Upper lobe of left lung (tissue), 6 donors: ENCODE measurements around the gene SGSH. TPM values are rescaled to one million over a fixed set of nuclear protein-coding genes. Genes with fewer than 3 reads are reported as not detected.
A peak's percentile ranks its signal among the peaks of the same experiment; 100 is the strongest.

ENCODE experiments used
- ATAC-seq, 2 donors: fragments of 200-7000 bp; cut with Tn5 transposase; one replicate each; pipeline ENCODE4 v1.9.1; 2022; ENCODE audit warnings: mild to moderate bottlenecking in 2 of 2, moderate library complexity in 2 of 2; ENCODE audit not compliant: low FRiP score in 2 of 2
- DNase-seq, 2 donors: peaks; one replicate each; pipeline ENCODE4 v3.0.0-alpha.2; 2019 to 2020
- H3K27ac ChIP-seq, 4 donors: fragments of 200-600 bp; sonication (generic); one replicate each; pipeline ENCODE4 v1.5.1; 2016 to 2019
- H3K27me3 ChIP-seq, 4 donors: fragments of 200-600 bp; sonication (generic); one replicate each; pipeline ENCODE4 v1.5.1; 2017 to 2019
- H3K36me3 ChIP-seq, 4 donors: fragments of 200-600 bp; sonication (generic); one replicate each; pipeline ENCODE4 v1.5.1; 2016 to 2019
- H3K4me1 ChIP-seq, 4 donors: fragments of 200-600 bp; sonication (generic); one replicate each; pipeline ENCODE4 v1.5.1; 2018 to 2019
- H3K4me3 ChIP-seq, 4 donors: fragments of 200-600 bp; sonication (generic); one replicate each; pipeline ENCODE4 v1.5.1; 2017 to 2019; ENCODE audit warnings: mild to moderate bottlenecking in 2 of 4, moderate library complexity in 1 of 4
- H3K9me3 ChIP-seq, 4 donors: fragments of 200-600 bp; sonication (generic); one replicate each; pipeline ENCODE4 v1.5.1; 2018 to 2019
- EP300 ChIP-seq, 4 donors: sonication (generic); formaldehyde crosslinking; IDR thresholded peaks; one replicate each; pipeline ENCODE4 v1.5.1; 2017; ENCODE audit warnings: antibody characterized with exemption in 4 of 4, control low read depth in 2 of 4
- POLR2A ChIP-seq, 4 donors: fragments of 450-650 bp; IDR thresholded peaks; one replicate each; pipeline ENCODE4 v1.5.1; 2016 to 2017; ENCODE audit warnings: antibody characterized with exemption in 4 of 4, mild to moderate bottlenecking in 2 of 4
- POLR2AphosphoS5 ChIP-seq, 2 donors: sonication (generic); formaldehyde crosslinking; IDR thresholded peaks; one replicate each; pipeline ENCODE4 v1.5.1; 2017; ENCODE audit warnings: antibody characterized with exemption in 2 of 2
- WGBS, 2 donors: methylation state at CpG; one replicate each; pipeline ENCODE4 v1.1.5; 2017 to 2018; 5-methylcytosine and 5-hydroxymethylcytosine counted together
- total RNA-seq, 6 donors: library from RNA; depleted of rRNA in 4 of 6; stranded (reverse); fragments of >200 nt in 4 of 6; gene quantifications; one replicate each; pipeline versions ENCODE4 v1.1.0 to v1.2.1, GENCODE V29; 2016 to 2021
- TF ChIP-seq, protein P1 (sequence below), 6 experiments: fragments of 450-650 bp in 4 of 6; fragments of 200-600 bp in 2 of 6; sonication (generic) in 2 of 6; IDR thresholded peaks; one replicate each; pipeline ENCODE4 v1.5.1; 2016 to 2019; ENCODE audit warnings: antibody characterized with exemption in 6 of 6
- donor health status: DM: no; HTN: no; CAD: no; lungs with moderate emphysema.
- donor health status: DM: no; HTN: yes; CAD: no; lungs with severe emphysema.

The SGSH gene
- total RNA-seq, 6 donors from 2014 or later: 36.3 to 264 (median 65.0) TPM

DNA sequence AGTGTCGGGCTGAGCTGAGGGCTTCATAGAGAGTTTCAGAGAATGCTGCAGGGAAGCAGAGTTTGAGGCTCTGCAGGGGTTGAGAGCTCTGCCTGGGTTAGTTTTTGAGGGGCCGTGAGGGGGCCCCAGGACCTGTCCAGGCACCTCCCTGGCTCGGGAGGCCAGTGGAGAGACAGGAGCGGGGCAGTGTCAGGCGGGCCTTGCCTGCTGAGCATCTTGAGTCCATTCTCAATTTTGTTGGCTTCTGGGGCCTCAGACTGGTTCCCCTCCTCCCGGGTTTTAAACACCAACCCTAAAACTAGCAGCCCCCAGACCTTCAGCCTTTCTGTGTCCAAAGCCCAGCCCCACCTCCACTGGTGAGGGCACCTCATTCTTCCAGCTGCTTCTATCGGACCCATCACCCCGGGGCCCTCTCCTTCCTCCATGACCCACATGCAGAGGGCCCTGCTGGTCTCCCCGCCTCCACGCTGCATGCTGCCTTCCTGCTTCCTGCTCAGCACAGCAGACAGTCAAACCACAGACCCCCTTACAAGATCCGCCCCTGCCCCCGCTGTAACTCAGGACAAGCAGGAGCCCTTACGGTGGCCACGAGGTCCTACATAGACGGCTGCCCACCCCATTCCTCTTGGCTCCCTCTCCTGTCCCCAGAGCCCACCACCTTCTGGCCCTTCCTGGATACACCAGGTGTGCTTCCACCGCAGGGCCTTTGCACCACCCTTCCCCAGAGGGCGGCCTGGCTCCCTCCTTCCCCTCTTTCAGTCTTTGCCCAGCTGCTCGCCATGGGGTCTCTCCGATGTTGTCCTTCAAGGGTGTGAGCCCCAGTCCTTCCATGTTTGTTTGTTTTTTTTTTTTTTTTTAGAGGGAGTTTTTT is 44.3 kb upstream of the SGSH start:
- Histone ChIP-seq H3K27ac (peak overlapping the region; percentile 94 to 100 (median 98)), H3K4me3 (peak overlapping the region; percentile 52 to 99 (median 58)), H3K9me3 (no peaks in the 10 kb centered on the region), H3K36me3 (peaks cover 0 to 37% (median 13%) of the 10 kb centered on the region in 4 donors), H3K27me3 (no peaks in the 10 kb centered on the region), H3K4me1 (peaks cover 51 to 67% (median 52%) of the 10 kb centered on the region in 4 donors)
- ATAC-seq (no peak), DNase-seq (peak in 1 of 2 donors; percentile 50)
- TF ChIP-seq POLR2A (IDR thresholded peaks at IDR 0.05) (no peak), EP300 (IDR thresholded peaks at IDR 0.05) (no peak), POLR2AphosphoS5 (IDR thresholded peaks at IDR 0.05) (no peak)
- TF ChIP-seq, protein P1, sequence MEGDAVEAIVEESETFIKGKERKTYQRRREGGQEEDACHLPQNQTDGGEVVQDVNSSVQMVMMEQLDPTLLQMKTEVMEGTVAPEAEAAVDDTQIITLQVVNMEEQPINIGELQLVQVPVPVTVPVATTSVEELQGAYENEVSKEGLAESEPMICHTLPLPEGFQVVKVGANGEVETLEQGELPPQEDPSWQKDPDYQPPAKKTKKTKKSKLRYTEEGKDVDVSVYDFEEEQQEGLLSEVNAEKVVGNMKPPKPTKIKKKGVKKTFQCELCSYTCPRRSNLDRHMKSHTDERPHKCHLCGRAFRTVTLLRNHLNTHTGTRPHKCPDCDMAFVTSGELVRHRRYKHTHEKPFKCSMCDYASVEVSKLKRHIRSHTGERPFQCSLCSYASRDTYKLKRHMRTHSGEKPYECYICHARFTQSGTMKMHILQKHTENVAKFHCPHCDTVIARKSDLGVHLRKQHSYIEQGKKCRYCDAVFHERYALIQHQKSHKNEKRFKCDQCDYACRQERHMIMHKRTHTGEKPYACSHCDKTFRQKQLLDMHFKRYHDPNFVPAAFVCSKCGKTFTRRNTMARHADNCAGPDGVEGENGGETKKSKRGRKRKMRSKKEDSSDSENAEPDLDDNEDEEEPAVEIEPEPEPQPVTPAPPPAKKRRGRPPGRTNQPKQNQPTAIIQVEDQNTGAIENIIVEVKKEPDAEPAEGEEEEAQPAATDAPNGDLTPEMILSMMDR (IDR thresholded peaks at IDR 0.05): no peak
- 48 to 63% methylated on average over 15 to 19 of the region's 19 CpGs for whole genome bisulfite sequencing, 2 donors

DNA sequence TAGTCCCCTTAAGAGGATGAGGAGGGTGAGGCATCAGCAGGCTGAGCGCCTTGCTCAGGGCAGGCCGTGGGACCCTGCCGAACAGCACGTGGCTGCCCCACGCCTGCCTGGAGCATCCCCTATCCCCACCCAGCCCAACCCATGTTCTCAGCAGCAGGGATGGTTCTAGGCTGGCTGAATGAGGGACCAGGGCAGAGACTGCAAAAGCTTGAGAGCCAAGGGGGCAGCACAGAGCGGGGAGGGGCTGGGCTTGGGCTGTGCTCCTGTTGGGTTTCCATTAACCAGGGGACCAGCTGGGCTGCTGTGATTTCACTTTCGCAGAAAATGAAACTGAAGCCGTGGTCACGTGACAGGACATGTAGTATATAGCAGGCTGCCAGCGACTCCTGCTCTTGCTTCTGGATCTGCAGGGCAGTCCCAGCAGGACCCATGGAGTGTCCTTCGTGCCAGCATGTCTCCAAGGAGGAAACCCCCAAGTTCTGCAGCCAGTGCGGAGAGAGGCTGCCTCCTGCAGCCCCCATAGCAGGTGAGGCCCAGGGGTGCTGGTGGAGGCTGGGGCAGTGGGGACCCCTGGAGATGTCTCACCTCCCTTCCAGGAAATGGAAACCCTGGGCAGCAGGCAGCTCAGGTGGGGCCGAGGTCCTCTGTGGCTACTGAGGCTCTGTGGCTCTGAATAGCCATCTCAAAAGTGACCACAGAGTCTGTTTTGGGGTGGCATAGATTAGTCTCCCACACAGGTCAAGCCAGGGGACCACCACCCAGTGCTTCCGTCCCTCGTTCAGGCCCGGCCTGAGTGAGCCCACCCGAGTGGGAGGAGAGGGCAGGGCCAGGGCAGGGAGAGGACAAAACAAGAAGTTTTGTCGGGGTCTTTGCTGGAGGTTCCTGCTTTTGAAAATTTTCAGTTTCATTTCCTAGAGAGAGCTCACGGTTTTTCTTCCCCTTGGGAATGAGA is 43.4 kb upstream of the SGSH start:
- WGBS, 2 donors: 14 to 15% methylated on average over 12 to 14 of the region's 19 CpGs
- peaks cover 53 to 74% (median 58%) of the 10 kb centered on the region in 4 donors for H3K4me1 ChIP-seq
- H3K27me3 ChIP-seq: no peaks in the 10 kb centered on the region
- TF ChIP-seq EP300 (IDR thresholded peaks at IDR 0.05) (peak in 1 of 4 donors; percentile 38), POLR2A (IDR thresholded peaks at IDR 0.05) (peak in 1 of 4 donors; percentile 74), POLR2AphosphoS5 (IDR thresholded peaks at IDR 0.05) (peak; percentile 84)
- TF ChIP-seq, protein P1 (IDR thresholded peaks at IDR 0.05): peak in 2 of 6 experiments; percentile 28 to 32
- no peaks in the 10 kb centered on the region for H3K9me3 ChIP-seq
- peak overlapping the region; percentile 52 to 99 (median 58) for H3K4me3 ChIP-seq
- ATAC-seq: peak; percentile 58 to 78
- peak overlapping the region; percentile 94 to 100 (median 98) for H3K27ac ChIP-seq
- DNase-seq: peak in 1 of 2 donors; percentile 96
- H3K36me3 ChIP-seq: peaks cover 0 to 28% (median 7%) of the 10 kb centered on the region in 4 donors

DNA sequence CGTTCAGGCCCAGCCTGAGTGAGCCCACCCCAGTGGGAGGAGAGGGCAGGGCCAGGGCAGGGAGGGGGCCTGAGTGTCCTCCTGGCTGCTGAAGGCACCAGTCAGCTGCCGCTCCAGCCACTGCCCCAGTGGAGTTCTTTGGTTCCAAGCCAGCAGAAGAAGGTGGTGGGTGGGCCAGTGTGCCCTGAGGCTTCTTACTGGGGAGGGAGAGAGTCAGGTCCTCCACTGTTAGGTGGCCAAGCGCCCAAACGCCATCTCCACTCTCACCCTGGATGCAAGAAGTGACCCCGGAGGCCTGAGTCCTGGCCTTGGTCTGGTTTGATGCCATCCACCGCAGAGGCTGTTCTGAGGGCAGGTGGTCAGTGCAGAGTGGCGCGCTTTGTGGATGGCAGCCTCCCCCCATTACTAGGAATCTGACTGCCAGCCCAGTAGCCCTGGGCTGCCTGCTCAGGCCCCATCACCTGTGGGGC is 42.7 kb upstream of the SGSH start:
- H3K9me3 ChIP-seq: no peaks in the 10 kb centered on the region
- peaks cover 53 to 71% (median 58%) of the 10 kb centered on the region in 4 donors for H3K4me1 ChIP-seq
- no peaks in the 10 kb centered on the region for H3K27me3 ChIP-seq
- TF ChIP-seq EP300 (IDR thresholded peaks at IDR 0.05) (no peak), POLR2AphosphoS5 (IDR thresholded peaks at IDR 0.05) (no peak), POLR2A (IDR thresholded peaks at IDR 0.05) (no peak)
- TF ChIP-seq, protein P1 (IDR thresholded peaks at IDR 0.05): no peak
- DNase-seq (no peak), ATAC-seq (no peak)
- peak overlapping the region; percentile 94 to 100 (median 98) for H3K27ac ChIP-seq
- peaks cover 0 to 21% (median 7%) of the 10 kb centered on the region in 4 donors for H3K36me3 ChIP-seq
- 41 to 63% methylated on average over 2 to 7 of the region's 8 CpGs for WGBS, 2 donors
- H3K4me3 ChIP-seq: peak overlapping the region in 3 of 4 donors; percentile 52 to 99 (median 55)

DNA sequence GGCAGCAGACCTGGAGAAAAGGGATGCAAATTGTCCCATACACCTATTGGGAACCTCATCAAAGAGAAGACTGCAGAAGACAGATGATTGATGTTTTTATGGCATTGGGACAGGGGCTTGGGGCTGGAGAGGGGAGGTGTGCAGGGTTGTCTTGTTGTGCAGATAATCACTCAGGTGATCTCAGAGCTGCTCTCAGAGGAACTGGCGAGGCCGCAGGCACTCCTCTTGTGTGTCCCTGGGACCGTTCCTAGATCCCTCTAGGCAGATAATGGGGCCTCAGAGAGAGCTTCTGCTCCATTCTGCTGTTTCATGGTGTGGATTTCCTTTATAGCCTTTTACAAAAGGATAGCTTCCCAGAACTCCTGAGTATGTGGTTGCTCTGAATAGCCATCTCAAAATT is 42.2 kb upstream of the SGSH start:
- 44 to 79% methylated on average over 3 of the region's 3 CpGs for WGBS, 2 donors
- peaks cover 53 to 70% (median 58%) of the 10 kb centered on the region in 4 donors for H3K4me1 ChIP-seq
- peak overlapping the region; percentile 94 to 100 (median 98) for H3K27ac ChIP-seq
- TF ChIP-seq, protein P1 (IDR thresholded peaks at IDR 0.05): no peak
- TF ChIP-seq POLR2A (IDR thresholded peaks at IDR 0.05) (no peak), EP300 (IDR thresholded peaks at IDR 0.05) (no peak), POLR2AphosphoS5 (IDR thresholded peaks at IDR 0.05) (no peak)
- no peaks in the 10 kb centered on the region for H3K9me3 ChIP-seq
- H3K36me3 ChIP-seq: peaks cover 0 to 16% (median 7%) of the 10 kb centered on the region in 4 donors
- H3K27me3 ChIP-seq: no peaks in the 10 kb centered on the region
- H3K4me3 ChIP-seq: peak overlapping the region in 2 of 4 donors; percentile 71 to 99
- no peak for DNase-seq
- ATAC-seq: no peak
